ENCODE results near the gene KCTD21.
"Not testable (repeated sequence)": the region's sequence is repeated elsewhere in the genome, so short reads cannot be mapped to it uniquely, and the experiment has no call there.

The KCTD21 gene

DNA sequence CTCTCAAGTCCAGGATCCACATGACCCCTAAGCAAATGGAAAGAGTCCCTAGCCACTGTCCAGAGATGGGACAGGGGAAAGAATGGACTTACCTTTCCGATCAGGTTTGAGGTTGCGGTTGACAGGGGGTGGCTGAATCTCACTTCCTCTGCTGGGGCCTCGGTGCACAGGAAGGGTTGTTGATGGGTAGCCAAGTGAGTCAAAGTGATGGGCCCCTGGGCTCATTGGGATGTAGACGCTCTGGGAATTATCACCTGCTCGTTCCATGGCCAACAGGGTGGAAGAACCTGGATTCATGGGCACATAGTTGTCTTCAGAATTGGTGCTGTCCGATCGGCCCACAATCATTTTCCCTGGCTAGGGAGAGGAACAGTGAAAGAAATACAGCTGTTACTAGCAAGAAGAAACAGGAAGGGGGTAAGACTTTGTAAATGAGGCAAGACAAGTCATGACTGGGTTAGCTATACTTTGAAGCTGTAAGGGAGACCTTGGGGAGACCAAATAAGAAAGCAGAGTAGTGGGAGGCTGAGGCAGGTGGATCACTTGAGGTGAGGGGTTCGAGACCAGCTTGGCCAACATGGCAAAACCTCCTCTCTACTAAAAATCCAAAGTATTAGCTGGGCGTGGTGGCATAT, 35.0 kb upstream of the KCTD21 start:
- H3K4me3 ChIP-seq (ENCODE audit: low read depth, low read length): no peak overlapping the region
- TF ChIP-seq, protein P1, sequence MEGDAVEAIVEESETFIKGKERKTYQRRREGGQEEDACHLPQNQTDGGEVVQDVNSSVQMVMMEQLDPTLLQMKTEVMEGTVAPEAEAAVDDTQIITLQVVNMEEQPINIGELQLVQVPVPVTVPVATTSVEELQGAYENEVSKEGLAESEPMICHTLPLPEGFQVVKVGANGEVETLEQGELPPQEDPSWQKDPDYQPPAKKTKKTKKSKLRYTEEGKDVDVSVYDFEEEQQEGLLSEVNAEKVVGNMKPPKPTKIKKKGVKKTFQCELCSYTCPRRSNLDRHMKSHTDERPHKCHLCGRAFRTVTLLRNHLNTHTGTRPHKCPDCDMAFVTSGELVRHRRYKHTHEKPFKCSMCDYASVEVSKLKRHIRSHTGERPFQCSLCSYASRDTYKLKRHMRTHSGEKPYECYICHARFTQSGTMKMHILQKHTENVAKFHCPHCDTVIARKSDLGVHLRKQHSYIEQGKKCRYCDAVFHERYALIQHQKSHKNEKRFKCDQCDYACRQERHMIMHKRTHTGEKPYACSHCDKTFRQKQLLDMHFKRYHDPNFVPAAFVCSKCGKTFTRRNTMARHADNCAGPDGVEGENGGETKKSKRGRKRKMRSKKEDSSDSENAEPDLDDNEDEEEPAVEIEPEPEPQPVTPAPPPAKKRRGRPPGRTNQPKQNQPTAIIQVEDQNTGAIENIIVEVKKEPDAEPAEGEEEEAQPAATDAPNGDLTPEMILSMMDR (IDR thresholded peaks at IDR 0.05; ENCODE audit: borderline replicate concordance, insufficient read depth, low read depth, low read length): no peak

DNA sequence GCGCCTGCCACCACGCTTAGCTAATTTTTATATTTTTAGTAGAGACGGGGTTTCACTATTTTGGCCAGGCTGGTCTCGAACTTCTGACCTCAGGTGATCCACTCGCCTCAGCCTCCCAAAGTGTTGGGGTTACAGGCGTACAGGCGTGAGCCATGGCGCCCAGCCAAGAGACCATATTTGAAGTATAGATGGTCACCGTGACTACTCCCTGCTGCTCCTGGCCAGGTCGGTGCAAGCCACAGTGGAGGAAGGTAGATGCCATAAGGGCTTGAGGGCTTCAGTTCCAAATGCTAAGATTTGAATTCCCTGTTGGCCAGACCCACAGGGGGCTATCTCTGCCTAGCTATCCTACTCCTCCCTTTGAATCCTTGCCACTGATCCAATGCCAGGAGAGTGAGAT, 34.3 kb upstream of the KCTD21 start:
- not testable (repeated sequence) for H3K4me3 ChIP-seq (ENCODE audit: low read depth, low read length)

DNA sequence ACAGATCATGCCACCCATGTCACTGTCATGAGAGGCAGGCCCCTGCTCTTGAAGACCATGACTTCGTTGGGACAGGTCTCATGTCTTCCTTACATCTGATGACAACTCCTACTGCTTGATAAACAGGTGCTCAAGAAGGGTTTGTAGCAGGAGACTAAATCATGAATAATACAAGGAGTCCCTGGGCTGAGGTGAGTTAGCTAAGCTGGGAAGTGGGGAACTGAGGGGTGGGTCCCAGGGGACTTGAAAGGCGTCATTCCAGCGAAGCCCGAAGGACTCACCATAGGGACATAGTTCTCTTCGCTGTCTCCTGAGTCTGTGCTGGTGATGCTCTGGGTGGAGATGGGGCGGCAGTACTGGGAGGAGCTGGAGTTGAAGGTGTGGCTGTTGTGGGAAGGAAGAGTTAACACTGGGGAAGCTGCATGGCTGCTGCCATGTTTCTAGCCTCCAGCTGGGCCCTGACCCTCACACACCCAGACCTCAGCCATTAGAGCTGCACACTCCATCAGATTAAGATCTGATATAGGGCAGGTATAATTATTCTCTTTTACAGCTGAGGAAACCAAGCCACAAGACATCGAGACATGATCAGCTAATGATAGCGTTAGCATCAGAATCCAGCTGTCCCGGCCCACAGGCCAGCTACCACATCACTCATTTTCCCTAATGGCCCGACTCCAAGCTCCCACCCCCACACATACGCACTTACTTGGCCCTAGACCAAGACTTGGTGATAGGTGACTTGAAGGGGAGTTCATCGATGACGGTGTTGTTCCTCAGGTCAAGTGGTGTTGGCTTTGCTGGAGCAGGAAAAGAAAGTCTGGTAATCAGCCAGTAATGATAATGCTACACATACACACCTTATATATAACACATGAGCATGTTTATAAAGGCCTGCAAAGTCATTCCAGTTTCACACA, 33.2 kb upstream of the KCTD21 start:
- TF ChIP-seq, protein P1 (IDR thresholded peaks at IDR 0.05; ENCODE audit: borderline replicate concordance, insufficient read depth, low read depth, low read length): no peak

DNA sequence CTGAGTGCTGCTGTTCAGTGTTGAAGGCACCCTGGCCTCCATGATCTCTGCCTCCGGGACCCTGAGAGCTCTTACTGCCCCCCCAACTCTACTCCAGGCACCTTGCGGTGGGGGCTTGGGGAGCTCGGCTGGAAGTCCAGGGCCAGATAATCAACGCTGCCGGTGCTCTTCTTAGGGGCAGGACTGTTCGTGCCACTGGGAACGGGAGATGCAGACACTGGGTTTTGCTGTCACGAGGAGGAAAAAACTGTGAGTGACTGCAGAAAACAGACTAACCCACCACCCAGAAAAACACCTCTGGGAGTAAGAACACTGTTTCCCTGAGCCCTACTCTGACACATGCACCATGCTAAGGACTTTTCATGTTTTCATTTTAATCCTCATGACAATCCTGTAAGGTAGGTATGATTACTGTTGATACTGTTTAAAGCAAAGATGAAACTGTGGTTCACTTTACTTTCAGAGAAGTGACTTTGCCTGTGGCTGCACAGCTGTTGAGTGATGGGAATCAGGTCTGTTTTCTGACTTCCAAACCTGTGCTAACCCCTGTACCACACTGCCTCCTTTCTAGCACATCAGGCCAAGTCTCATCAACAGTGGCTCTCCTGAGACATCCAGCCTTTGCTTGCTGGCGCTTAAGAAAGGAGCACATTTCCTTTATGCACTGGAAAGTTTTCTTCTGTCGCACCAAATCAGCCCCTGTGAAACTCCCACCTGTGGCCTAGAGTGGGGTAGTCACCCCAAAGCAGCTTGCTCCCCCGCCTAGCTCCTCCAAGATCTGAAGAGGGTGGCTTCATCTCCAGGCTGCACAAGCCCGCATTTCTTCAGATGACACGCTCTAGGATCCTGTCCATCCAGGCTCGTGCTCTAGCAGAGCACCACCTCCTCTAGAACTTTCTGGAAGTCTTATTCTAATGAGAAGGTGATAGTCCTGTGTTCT, 32.1 kb upstream of the KCTD21 start:
- H3K4me3 ChIP-seq (ENCODE audit: low read depth, low read length): no peak overlapping the region
- TF ChIP-seq, protein P1 (IDR thresholded peaks at IDR 0.05; ENCODE audit: borderline replicate concordance, insufficient read depth, low read depth, low read length): no peak

More for the DNA sequence above, 33.2 kb upstream of the KCTD21 start:
- no peak overlapping the region for H3K4me3 ChIP-seq (ENCODE audit: low read depth, low read length)

DNA sequence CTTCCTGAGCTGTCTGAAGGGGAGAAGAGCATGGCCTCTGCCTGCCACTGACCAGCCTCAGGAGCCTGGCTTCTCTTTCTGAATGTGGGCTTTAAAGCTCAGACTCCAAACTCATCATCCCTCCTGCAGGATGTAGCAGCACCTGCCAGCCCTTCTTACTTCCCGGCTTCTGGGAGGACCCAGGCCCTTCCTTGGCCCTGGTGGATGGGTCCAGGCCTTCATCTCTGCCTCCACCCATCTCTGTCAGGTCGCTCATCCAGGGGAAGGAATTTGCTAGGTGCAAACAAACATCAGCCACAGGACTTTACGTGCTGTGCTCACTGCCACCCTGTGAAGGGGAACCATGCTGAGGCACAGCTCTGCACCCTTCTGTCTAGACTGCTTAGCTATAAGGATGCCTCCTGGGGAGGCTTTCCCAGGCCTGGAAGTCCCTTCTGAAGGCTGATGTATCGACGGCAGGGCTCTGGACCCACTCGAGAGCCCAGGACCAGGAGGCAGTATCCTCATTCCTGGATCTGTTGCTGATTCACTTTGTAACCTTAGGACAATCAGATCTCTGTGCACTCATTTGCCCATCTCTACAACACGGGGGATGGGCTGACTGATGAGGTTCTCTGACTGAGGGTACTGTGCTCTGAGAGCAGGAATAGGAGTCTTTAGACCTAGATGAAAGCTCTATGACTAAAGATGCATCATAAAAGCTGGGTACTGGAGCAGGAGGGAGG, 31.2 kb upstream of the KCTD21 start:
- no peak overlapping the region for H3K4me3 ChIP-seq (ENCODE audit: low read depth, low read length)
- TF ChIP-seq, protein P1 (IDR thresholded peaks at IDR 0.05; ENCODE audit: borderline replicate concordance, insufficient read depth, low read depth, low read length): no peak

DNA sequence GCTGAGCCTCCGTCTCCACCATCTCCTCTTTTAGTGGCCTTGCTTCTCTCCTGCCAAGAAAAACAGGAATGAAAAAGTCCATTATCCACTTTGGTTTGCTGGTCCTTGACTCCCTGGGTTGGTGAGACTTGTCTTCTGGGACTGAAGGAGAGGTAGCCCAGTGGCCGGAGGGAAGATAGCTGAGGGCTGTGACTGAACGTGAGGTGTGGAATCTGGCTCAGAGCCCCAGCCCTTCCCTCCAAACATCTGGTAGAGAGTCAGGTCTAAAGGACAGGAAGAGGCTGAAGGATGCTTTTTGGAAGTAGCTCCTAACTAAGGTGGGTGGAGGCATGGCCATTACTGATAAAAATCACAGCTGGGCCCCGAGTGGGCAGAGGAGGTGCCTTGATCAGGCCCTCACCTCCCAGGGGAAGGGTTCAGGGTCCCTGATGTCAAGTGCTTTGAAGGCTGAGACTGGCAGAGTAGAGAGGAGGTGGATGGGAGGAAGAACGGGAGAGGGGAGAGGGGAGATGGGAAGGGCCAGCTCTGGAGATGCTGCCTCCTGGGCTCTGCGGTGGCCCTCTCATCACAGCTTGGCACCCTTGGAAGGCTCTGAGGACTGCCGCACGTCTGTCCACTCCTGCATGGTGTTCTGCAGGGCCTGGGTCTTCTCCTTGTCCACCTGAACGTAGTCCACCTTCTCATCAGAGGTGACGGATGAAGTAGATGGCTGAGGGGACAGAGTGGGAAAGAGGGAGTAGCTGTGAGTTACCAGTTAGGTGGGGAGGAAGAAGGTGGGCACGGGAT, 30.5 kb upstream of the KCTD21 start:
- H3K4me3 ChIP-seq (ENCODE audit: low read depth, low read length): no peak overlapping the region
- TF ChIP-seq, protein P1 (IDR thresholded peaks at IDR 0.05; ENCODE audit: borderline replicate concordance, insufficient read depth, low read depth, low read length): no peak

All from GM12875 (cell line).